ENCODE results near the gene KBTBD7. TPM values are rescaled to one million over a fixed set of nuclear protein-coding genes. Genes with fewer than 3 reads are reported as not detected.

Gene KBTBD7
- total RNA-seq, 1 experiment from 2014 or later: 6.2 TPM

- ChIA-PET RAD21 (ENCODE audit: low non-redundant PET in 1 of 2, low total read pairs in 2 of 2, uncharacterized antibody in 2 of 2, unreplicated experiment in 2 of 2) (no interaction called here), CTCF (interaction anchor here (1.1 to 1.7 kb wide), 2 partner anchors 9 to 158 kb away, joined by 5 to 8 read pairs; no protein-coding TSS in a partner anchor), POLR2A (interaction anchor here (1.6 kb wide), 1 partner anchor 16 kb away, joined by 7 read pairs; no protein-coding TSS in a partner anchor)
- Histone ChIP-seq H3K9ac (ENCODE audit: low read length) (no peak overlapping the region), H3K27me3 (ENCODE audit: insufficient read depth, low read length) (no peaks in the 10 kb centered on the region), H3K9me3 (ENCODE audit: control insufficient read depth in 1 of 2, insufficient read depth in 1 of 2, low read depth in 1 of 2, low read length in 2 of 2) (no peaks in the 10 kb centered on the region), H3K9me2 (ENCODE audit: insufficient read depth) (no peaks in the 10 kb centered on the region), H3K4me1 (ENCODE audit: control insufficient read depth in 1 of 2, insufficient read depth in 2 of 2, low read length in 2 of 2) (0 out of 4 replicates have a peak, but pooled peaks cover 0 to 3% of the 10 kb centered on the region in 2 experiments), H3K4me2 (ENCODE audit: low read length) (no peak overlapping the region), H3K36me3 (ENCODE audit: control insufficient read depth in 1 of 2, insufficient read depth in 2 of 2, low read length in 2 of 2) (no peaks in the 10 kb centered on the region), H4K20me1 (ENCODE audit: insufficient read depth) (no peaks in the 10 kb centered on the region), H3K4me3 (replicated peaks in 1 of 2; ENCODE audit: low read depth in 1 of 2, low read length in 2 of 2) (no peak overlapping the region), H3K79me2 (ENCODE audit: insufficient read depth, low read length) (no peaks in the 10 kb centered on the region), H3K27ac (ENCODE audit: low read depth, low read length) (no peak overlapping the region), H2AFZ (ENCODE audit: low read depth, low read length, poor library complexity, severe bottlenecking) (no peak overlapping the region)
- no peak for DNase-seq (ENCODE audit: low read depth, low spot score)
- BruUV-seq (replicated peaks): no TSS peak
- intact Hi-C loops (cut with micrococcal nuclease): no loop called here
- TF ChIP-seq REST (IDR thresholded peaks at IDR 0.05; ENCODE audit: low read depth): no peak
- TF ChIP-seq EZH2 (IDR thresholded peaks at IDR 0.05): no peak
- TF ChIP-seq MAX (IDR thresholded peaks at IDR 0.05): no peak
- TF ChIP-seq TCF7L2 (IDR thresholded peaks at IDR 0.05; ENCODE audit: borderline replicate concordance, extremely low read depth, insufficient read depth, insufficient read length): no peak
- no peak for TF ChIP-seq EGR1 (IDR thresholded peaks at IDR 0.05; ENCODE audit: low read depth)
- no peak for TF ChIP-seq ZNF274 (IDR thresholded peaks at IDR 0.05; ENCODE audit: low read depth, low read length)
- no peak for TF ChIP-seq POLR2A (IDR thresholded peaks at IDR 0.05; ENCODE audit: borderline replicate concordance, extremely low read depth, insufficient read depth, insufficient read length)
- TF ChIP-seq FOSL1 (IDR thresholded peaks at IDR 0.05; ENCODE audit: low read depth): no peak
- no peak for TF ChIP-seq CEBPB (IDR thresholded peaks at IDR 0.05; ENCODE audit: low read depth)
- TF ChIP-seq ZFX (IDR thresholded peaks at IDR 0.05): no peak
- no peak for TF ChIP-seq ELF1 (IDR thresholded peaks at IDR 0.05; ENCODE audit: borderline replicate concordance, low read depth)
- TF ChIP-seq CTCF (IDR thresholded peaks at IDR 0.05 in 2 of 3, conservative IDR thresholded peaks at IDR 0.05 in 1 of 3; ENCODE audit: borderline replicate concordance in 1 of 3, insufficient read depth in 1 of 3, low read depth in 2 of 3, low read length in 2 of 3): no peak
- no peak for ATAC-seq
These were observed 37.4 kb upstream of the KBTBD7 start for GRCh38 chr13:41231786-41232185.

Data from HCT116 (cell line).